T-helper 2 cell treated with Interferon-gamma antibody and Interleukin-4, amounts not matched to agents 100 ng/mL and 5 ng/mL, for 36 hours (primary cell): ENCODE data around the gene GRIA1. TPM values are rescaled to one million over a fixed set of nuclear protein-coding genes. Genes with fewer than 3 reads are reported as not detected.

Experiments
- intact Hi-C: fragments of 100-400 bp; cut with micrococcal nuclease; formaldehyde crosslinking; loops from one replicate; pipeline ENCODE4 v1.15.1; 2023
- total RNA-seq: library from RNA; stranded (reverse); gene quantifications from 2 replicates; pipeline ENCODE4 v1.2.3, GENCODE V29; 2022

GRIA1 gene
- total RNA-seq, 1 donor from 2014 or later, result not detected

- intact Hi-C loops, result no loop called here
Measured at GRCh38 chr5:153546566-153546965, 56.1 kb downstream of the GRIA1 start.

GRCh38 chr5:153551537-153552079 is 61.1 kb downstream of the GRIA1 start:
- intact Hi-C loops, result no loop called here

- intact Hi-C loops, result no loop called here
Measured at GRCh38 chr5:153552886-153553285, 62.4 kb downstream of the GRIA1 start.

GRCh38 chr5:153555420-153556114 is 65.1 kb downstream of the GRIA1 start:
- intact Hi-C loops, result no loop called here

- intact Hi-C loops, result no loop called here
Measured at GRCh38 chr5:153558957-153559356, 68.5 kb downstream of the GRIA1 start.

GRCh38 chr5:153559926-153560325 is 69.5 kb downstream of the GRIA1 start:
- intact Hi-C loops, result no loop called here

- intact Hi-C loops, result no loop called here
Measured at GRCh38 chr5:153562189-153562588, 71.7 kb downstream of the GRIA1 start.

GRCh38 chr5:153565822-153566221 is 75.4 kb downstream of the GRIA1 start:
- intact Hi-C loops, result no loop called here

- intact Hi-C loops, result no loop called here
Measured at GRCh38 chr5:153569036-153569435, 78.6 kb downstream of the GRIA1 start.

GRCh38 chr5:153571162-153571561 is 80.7 kb downstream of the GRIA1 start:
- intact Hi-C loops, result no loop called here

GRCh38 chr5:153572411-153573145 is 82.1 kb downstream of the GRIA1 start:
- intact Hi-C loops, result no loop called here

GRCh38 chr5:153573326-153574033 is 83.0 kb downstream of the GRIA1 start:
- intact Hi-C loops, result no loop called here

- intact Hi-C loops, result no loop called here
Measured at GRCh38 chr5:153584126-153584959, 93.9 kb downstream of the GRIA1 start.

GRCh38 chr5:153584960-153585359 is 94.5 kb downstream of the GRIA1 start:
- intact Hi-C loops, result no loop called here

- intact Hi-C loops, result no loop called here
Measured at GRCh38 chr5:153585622-153586277, 95.3 kb downstream of the GRIA1 start.

GRCh38 chr5:153592081-153592480 is 101.6 kb downstream of the GRIA1 start:
- intact Hi-C loops, result no loop called here

GRCh38 chr5:153594785-153595184 is 104.3 kb downstream of the GRIA1 start:
- intact Hi-C loops, result no loop called here

- intact Hi-C loops, result no loop called here
Measured at GRCh38 chr5:153598099-153598498, 107.6 kb downstream of the GRIA1 start.

GRCh38 chr5:153601377-153601776 is 110.9 kb downstream of the GRIA1 start:
- intact Hi-C loops, result no loop called here

- intact Hi-C loops, result no loop called here
Measured at GRCh38 chr5:153605386-153605785, 114.9 kb downstream of the GRIA1 start.

GRCh38 chr5:153610009-153610408 is 119.5 kb downstream of the GRIA1 start:
- intact Hi-C loops, result no loop called here
